HEK293 (cell line): Measurements from ENCODE around the gene RHOT2.

Experiments used
- GLIS1 ChIP-seq: fragments of 450-650 bp; formaldehyde crosslinking; IDR thresholded peaks from 2 replicates; pipeline ENCODE4 v1.5.1; 2016; ENCODE audit warnings: missing biosample characterization, missing genetic modification characterization
- KLF17 ChIP-seq: fragments of 450-650 bp; formaldehyde crosslinking; IDR thresholded peaks from 2 replicates; pipeline ENCODE4 v1.5.1; 2016; ENCODE audit warnings: missing biosample characterization, missing genetic modification characterization
- KLF9 ChIP-seq: fragments of 450-650 bp; formaldehyde crosslinking; IDR thresholded peaks from 2 replicates; pipeline ENCODE4 v1.5.1; 2016; ENCODE audit warnings: missing biosample characterization, missing genetic modification characterization, low read depth
- PATZ1 ChIP-seq: fragments of 450-650 bp; formaldehyde crosslinking; IDR thresholded peaks from 2 replicates; pipeline ENCODE4 v1.5.1; 2016; ENCODE audit warnings: missing biosample characterization, missing genetic modification characterization
- SCRT1 ChIP-seq: fragments of 450-650 bp; formaldehyde crosslinking; IDR thresholded peaks from 2 replicates; pipeline ENCODE4 v1.5.1; 2016; ENCODE audit warnings: missing biosample characterization, missing genetic modification characterization, borderline replicate concordance
- SP2 ChIP-seq: fragments of 450-650 bp; formaldehyde crosslinking; IDR thresholded peaks from 2 replicates; pipeline ENCODE4 v1.5.1; 2016; ENCODE audit warnings: missing biosample characterization, missing genetic modification characterization
- SP7 ChIP-seq: fragments of 450-650 bp; formaldehyde crosslinking; IDR thresholded peaks from 2 replicates; pipeline ENCODE4 v1.5.1; 2016; ENCODE audit warnings: missing biosample characterization, missing genetic modification characterization
- ZBTB17 ChIP-seq: fragments of 450-650 bp; formaldehyde crosslinking; IDR thresholded peaks from 2 replicates; pipeline ENCODE4 v1.5.1; 2016; ENCODE audit warnings: missing biosample characterization, missing genetic modification characterization
- ZBTB20 ChIP-seq: fragments of 450-650 bp; formaldehyde crosslinking; IDR thresholded peaks from 2 replicates; pipeline ENCODE4 v1.5.1; 2016; ENCODE audit warnings: missing biosample characterization, missing genetic modification characterization
- ZBTB48 ChIP-seq: fragments of 450-650 bp; formaldehyde crosslinking; IDR thresholded peaks from 2 replicates; pipeline ENCODE4 v1.5.1; 2016; ENCODE audit warnings: missing biosample characterization, missing genetic modification characterization
- ZEB2 ChIP-seq: fragments of 450-650 bp; formaldehyde crosslinking; IDR thresholded peaks from 2 replicates; pipeline ENCODE4 v1.5.1; 2016; ENCODE audit warnings: missing biosample characterization, missing genetic modification characterization
- ZFHX2 ChIP-seq: fragments of 450-650 bp; formaldehyde crosslinking; conservative IDR thresholded peaks from 2 replicates; pipeline ENCODE4 v1.5.1; 2016; ENCODE audit warnings: missing biosample characterization, missing genetic modification characterization
- ZFP69B ChIP-seq: fragments of 450-650 bp; formaldehyde crosslinking; IDR thresholded peaks from 2 replicates; pipeline ENCODE4 v1.5.1; 2016; ENCODE audit warnings: missing biosample characterization, missing genetic modification characterization
- ZNF121 ChIP-seq: fragments of 450-650 bp; formaldehyde crosslinking; IDR thresholded peaks from 2 replicates; pipeline ENCODE4 v1.5.1; 2016; ENCODE audit warnings: missing biosample characterization, missing genetic modification characterization
- ZNF335 ChIP-seq: fragments of 450-650 bp; formaldehyde crosslinking; conservative IDR thresholded peaks from 2 replicates; pipeline ENCODE4 v1.5.1; 2016; ENCODE audit warnings: missing biosample characterization, missing genetic modification characterization
- ZNF501 ChIP-seq: fragments of 450-650 bp; formaldehyde crosslinking; IDR thresholded peaks from 2 replicates; pipeline ENCODE4 v1.5.1; 2016; ENCODE audit warnings: missing biosample characterization, missing genetic modification characterization
- ZNF624 ChIP-seq: fragments of 450-650 bp; formaldehyde crosslinking; IDR thresholded peaks from 2 replicates; pipeline ENCODE4 v1.5.1; 2017; ENCODE audit warnings: missing biosample characterization, missing genetic modification characterization
- ZNF670 ChIP-seq: fragments of 450-650 bp; formaldehyde crosslinking; IDR thresholded peaks from 2 replicates; pipeline ENCODE4 v1.5.1; 2016; ENCODE audit warnings: missing biosample characterization, missing genetic modification characterization, low read depth
- ZNF692 ChIP-seq: fragments of 450-650 bp; formaldehyde crosslinking; IDR thresholded peaks from 2 replicates; pipeline ENCODE4 v1.5.1; 2016; ENCODE audit warnings: missing biosample characterization, missing genetic modification characterization
- TF ChIP-seq, protein P1 (sequence below): fragments of 450-650 bp; formaldehyde crosslinking; optimal IDR thresholded peaks from 2 replicates; pipeline ENCODE3; 2016; ENCODE audit warnings: missing biosample characterization, mild to moderate bottlenecking, missing genetic modification characterization
- TF ChIP-seq, protein P2 (sequence below): fragments of 450-650 bp; formaldehyde crosslinking; IDR thresholded peaks from 2 replicates; pipeline ENCODE4 v1.5.1; 2016; ENCODE audit warnings: missing biosample characterization, missing genetic modification characterization
- TF ChIP-seq, protein P3 (sequence below): fragments of 450-650 bp; IDR thresholded peaks from 2 replicates; pipeline ENCODE4 v1.5.1; 2018; ENCODE audit warnings: missing biosample characterization, missing genetic modification characterization
- TF ChIP-seq, protein P4 (sequence below): fragments of 450-650 bp; formaldehyde crosslinking; IDR thresholded peaks from 2 replicates; pipeline ENCODE4 v1.5.1; 2016; ENCODE audit warnings: missing biosample characterization, missing genetic modification characterization

The RHOT2 gene

DNA sequence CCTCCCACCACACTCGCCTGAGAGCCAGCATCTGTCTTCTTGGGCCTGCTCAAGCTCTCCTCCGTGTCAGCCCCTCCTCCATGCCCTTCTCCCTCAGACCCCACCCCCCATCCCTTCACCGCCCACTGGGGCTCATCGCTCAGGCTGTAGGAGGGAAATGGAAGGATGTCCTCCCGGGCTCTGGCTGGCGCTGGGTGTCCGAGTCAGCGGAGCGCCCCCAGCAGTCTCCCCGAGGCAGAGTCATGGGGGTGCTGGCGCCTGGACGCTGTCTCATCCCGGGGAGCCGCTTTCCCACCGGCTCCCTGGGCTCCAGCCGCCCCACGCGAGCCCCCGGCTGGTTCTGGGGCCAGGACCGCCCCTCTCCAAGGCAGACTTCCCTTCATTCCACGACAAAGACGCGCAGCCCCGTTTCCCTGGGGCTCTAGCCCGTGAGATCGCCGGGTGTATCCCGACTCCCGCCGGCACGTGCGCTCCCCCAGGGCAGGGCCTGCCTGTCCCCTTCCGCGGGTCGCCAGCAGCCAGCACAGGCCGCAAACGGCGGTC, 52.6 kb downstream of the RHOT2 start (continued):
- TF ChIP-seq GLIS1 (peak; percentile 74), SCRT1 (tag by site-specific recombination) (no peak), ZBTB20 (tag by site-specific recombination) (peak; percentile 91), ZFP69B (tag by site-specific recombination) (0 out of 2 replicates have a peak, but pooled peaks have one; percentile 14), ZFHX2 (tag by site-specific recombination) (peak; percentile 97), SP2 (tag by site-specific recombination) (peak; percentile 84), SP7 (tag by site-specific recombination) (0 out of 2 replicates have a peak, but pooled peaks have one; percentile 61), ZNF335 (tag by site-specific recombination) (0 out of 2 replicates have a peak, but pooled peaks have one; percentile 52), KLF9 (peak; percentile 60; the same call in 1 of the 2 replicates), ZBTB17 (peak; percentile 84), KLF17 (tag by site-specific recombination) (0 out of 2 replicates have a peak, but pooled peaks have one; percentile 27), ZNF501 (0 out of 2 replicates have a peak, but pooled peaks have one; percentile 20), ZNF624 (no peak), ZEB2 (peak; percentile 83), ZNF692 (tag by site-specific recombination) (peak; percentile 50), ZNF121 (peak; percentile 59; the same call in 1 of the 2 replicates), PATZ1 (peak; percentile 91), ZBTB48 (peak; percentile 54; the same call in 1 of the 2 replicates), ZNF670 (tag by site-specific recombination) (no peak)
- TF ChIP-seq, protein P1, sequence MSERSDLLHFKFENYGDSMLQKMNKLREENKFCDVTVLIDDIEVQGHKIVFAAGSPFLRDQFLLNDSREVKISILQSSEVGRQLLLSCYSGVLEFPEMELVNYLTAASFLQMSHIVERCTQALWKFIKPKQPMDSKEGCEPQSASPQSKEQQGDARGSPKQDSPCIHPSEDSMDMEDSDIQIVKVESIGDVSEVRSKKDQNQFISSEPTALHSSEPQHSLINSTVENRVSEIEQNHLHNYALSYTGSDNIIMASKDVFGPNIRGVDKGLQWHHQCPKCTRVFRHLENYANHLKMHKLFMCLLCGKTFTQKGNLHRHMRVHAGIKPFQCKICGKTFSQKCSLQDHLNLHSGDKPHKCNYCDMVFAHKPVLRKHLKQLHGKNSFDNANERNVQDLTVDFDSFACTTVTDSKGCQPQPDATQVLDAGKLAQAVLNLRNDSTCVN (tag by site-specific recombination), result peak; percentile 73
- TF ChIP-seq, protein P2, sequence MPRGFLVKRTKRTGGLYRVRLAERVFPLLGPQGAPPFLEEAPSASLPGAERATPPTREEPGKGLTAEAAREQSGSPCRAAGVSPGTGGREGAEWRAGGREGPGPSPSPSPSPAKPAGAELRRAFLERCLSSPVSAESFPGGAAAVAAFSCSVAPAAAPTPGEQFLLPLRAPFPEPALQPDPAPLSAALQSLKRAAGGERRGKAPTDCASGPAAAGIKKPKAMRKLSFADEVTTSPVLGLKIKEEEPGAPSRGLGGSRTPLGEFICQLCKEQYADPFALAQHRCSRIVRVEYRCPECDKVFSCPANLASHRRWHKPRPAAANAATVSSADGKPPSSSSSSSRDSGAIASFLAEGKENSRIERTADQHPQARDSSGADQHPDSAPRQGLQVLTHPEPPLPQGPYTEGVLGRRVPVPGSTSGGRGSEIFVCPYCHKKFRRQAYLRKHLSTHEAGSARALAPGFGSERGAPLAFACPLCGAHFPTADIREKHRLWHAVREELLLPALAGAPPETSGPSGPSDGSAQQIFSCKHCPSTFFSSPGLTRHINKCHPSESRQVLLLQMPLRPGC (tag by site-specific recombination), result peak; percentile 66; the same call in 1 of the 2 replicates
- TF ChIP-seq, protein P3, sequence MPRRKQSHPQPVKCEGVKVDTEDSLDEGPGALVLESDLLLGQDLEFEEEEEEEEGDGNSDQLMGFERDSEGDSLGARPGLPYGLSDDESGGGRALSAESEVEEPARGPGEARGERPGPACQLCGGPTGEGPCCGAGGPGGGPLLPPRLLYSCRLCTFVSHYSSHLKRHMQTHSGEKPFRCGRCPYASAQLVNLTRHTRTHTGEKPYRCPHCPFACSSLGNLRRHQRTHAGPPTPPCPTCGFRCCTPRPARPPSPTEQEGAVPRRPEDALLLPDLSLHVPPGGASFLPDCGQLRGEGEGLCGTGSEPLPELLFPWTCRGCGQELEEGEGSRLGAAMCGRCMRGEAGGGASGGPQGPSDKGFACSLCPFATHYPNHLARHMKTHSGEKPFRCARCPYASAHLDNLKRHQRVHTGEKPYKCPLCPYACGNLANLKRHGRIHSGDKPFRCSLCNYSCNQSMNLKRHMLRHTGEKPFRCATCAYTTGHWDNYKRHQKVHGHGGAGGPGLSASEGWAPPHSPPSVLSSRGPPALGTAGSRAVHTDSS (tag by site-specific recombination), result no peak
- TF ChIP-seq, protein P4, sequence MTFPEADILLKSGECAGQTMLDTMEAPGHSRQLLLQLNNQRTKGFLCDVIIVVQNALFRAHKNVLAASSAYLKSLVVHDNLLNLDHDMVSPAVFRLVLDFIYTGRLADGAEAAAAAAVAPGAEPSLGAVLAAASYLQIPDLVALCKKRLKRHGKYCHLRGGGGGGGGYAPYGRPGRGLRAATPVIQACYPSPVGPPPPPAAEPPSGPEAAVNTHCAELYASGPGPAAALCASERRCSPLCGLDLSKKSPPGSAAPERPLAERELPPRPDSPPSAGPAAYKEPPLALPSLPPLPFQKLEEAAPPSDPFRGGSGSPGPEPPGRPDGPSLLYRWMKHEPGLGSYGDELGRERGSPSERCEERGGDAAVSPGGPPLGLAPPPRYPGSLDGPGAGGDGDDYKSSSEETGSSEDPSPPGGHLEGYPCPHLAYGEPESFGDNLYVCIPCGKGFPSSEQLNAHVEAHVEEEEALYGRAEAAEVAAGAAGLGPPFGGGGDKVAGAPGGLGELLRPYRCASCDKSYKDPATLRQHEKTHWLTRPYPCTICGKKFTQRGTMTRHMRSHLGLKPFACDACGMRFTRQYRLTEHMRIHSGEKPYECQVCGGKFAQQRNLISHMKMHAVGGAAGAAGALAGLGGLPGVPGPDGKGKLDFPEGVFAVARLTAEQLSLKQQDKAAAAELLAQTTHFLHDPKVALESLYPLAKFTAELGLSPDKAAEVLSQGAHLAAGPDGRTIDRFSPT (tag by site-specific recombination), result no peak
